ENCODE data around the gene BMPR1B. TPM values are rescaled to one million over a fixed set of nuclear protein-coding genes. Genes with fewer than 3 reads are reported as not detected.

BMPR1B gene
- total and polyA plus RNA-seq, 2 of the 4 experiments (the other 2 are of a cell fraction) = 0.24 to 0.90 TPM

DNA sequence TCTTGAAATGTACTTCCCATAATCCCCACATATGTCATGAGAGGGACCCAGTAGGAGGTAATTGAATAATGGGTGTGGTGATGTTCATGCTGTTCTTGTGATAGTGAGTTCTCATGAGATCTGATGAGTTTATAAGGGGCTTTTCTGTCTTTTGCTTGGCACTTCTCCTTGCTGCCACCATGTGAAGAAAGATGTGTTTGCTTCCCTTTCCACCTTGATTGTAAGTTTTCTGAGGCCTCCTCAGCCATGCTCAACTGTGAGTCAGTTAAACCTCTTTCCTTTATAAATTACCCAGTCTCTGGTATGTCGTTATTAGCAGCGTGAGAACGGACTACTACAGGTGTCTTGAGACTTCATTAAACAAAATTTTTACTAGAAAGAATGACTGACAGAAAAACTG is 323.2 kb downstream of the BMPR1B start:
- no TSS peak for BruUV-seq (replicated peaks)
- dilution Hi-C loops (cut with HindIII; ENCODE audit: low sequenced_read_pairs, unreplicated experiment) = no loop called here

More for the DNA sequence above, 323.2 kb downstream of the BMPR1B start:
- Histone ChIP-seq H4K8ac (ENCODE audit: low read depth in 2 of 2, low read length in 2 of 2) (no peak overlapping the region), H3K14ac (replicated peaks; ENCODE audit: low read depth, low read length) (no peak overlapping the region), H4K20me1 (ENCODE audit: insufficient read depth, low read length) (no peaks in the 10 kb centered on the region), H2BK5ac (ENCODE audit: low read depth, low read length, poor library complexity, severe bottlenecking) (no peak overlapping the region), H3K18ac (ENCODE audit: low read depth, low read length) (no peak overlapping the region), H3K4ac (ENCODE audit: low read depth, low read length) (no peak overlapping the region), H4K91ac (ENCODE audit: insufficient read depth, low read depth, low read length) (no peak overlapping the region), H2BK20ac (ENCODE audit: low read depth, low read length) (no peak overlapping the region), H3K9ac (ENCODE audit: low read depth, low read length) (no peak overlapping the region), H3K79me1 (ENCODE audit: low read depth in 1 of 2, low read length in 2 of 2) (no peaks in the 10 kb centered on the region), H3K23ac (ENCODE audit: low read depth, low read length) (no peak overlapping the region), H3K4me3 (ENCODE audit: insufficient read depth, low read depth, low read length) (no peak overlapping the region), H2AK9ac (replicated peaks; ENCODE audit: low read depth, low read length, poor library complexity) (no peak overlapping the region), H2AFZ (replicated peaks; ENCODE audit: low read length, poor library complexity) (no peak overlapping the region), H3K27me3 (ENCODE audit: control insufficient read depth, insufficient read depth, low read length) (no peaks in the 10 kb centered on the region), H3K27ac (ENCODE audit: insufficient read depth, low read length) (no peak overlapping the region), H4K5ac (ENCODE audit: low read depth, low read length) (no peak overlapping the region), H3K4me1 (ENCODE audit: control insufficient read depth, insufficient read depth, low read length) (no peaks in the 10 kb centered on the region), H3K36me3 (ENCODE audit: control insufficient read depth, insufficient read depth, low read length) (no peaks in the 10 kb centered on the region), H2AK5ac (ENCODE audit: low read depth, low read length) (no peak overlapping the region), H3K4me2 (ENCODE audit: low read depth, low read length) (no peak overlapping the region), H2BK120ac (ENCODE audit: low read depth, low read length) (no peak overlapping the region), H3K9me3 (ENCODE audit: control insufficient read depth, insufficient read depth, low read length) (no peaks in the 10 kb centered on the region), H3K9me1 (ENCODE audit: insufficient read depth, low read length) (no peaks in the 10 kb centered on the region), H2BK15ac (ENCODE audit: low read depth, low read length) (no peak overlapping the region), H3K56ac (ENCODE audit: extremely low read depth, insufficient read depth, low read length) (no peak overlapping the region)
- DNase-seq = no peak
- CTCF ChIA-PET = no interaction called here
- intact Hi-C loops (cut with micrococcal nuclease) (no loop called here), in situ Hi-C loops (cut with MboI; ENCODE audit: low sequenced_read_pairs) (no loop called here)
- TF ChIP-seq MAZ (IDR thresholded peaks at IDR 0.05; ENCODE audit: borderline replicate concordance, low read depth, low read length) (no peak), CHD1 (IDR thresholded peaks at IDR 0.05; ENCODE audit: low read depth, low read length) (no peak), MAFK (IDR thresholded peaks at IDR 0.05; ENCODE audit: low read depth, low read length) (no peak), RCOR1 (IDR thresholded peaks at IDR 0.05; ENCODE audit: insufficient replicate concordance, low read length) (no peak), NFE2L2 (IDR thresholded peaks at IDR 0.05; ENCODE audit: low read depth, low read length) (no peak), POLR2A (IDR thresholded peaks at IDR 0.05; ENCODE audit: low read depth, low read length) (no peak)
- TF ChIP-seq, protein P1, sequence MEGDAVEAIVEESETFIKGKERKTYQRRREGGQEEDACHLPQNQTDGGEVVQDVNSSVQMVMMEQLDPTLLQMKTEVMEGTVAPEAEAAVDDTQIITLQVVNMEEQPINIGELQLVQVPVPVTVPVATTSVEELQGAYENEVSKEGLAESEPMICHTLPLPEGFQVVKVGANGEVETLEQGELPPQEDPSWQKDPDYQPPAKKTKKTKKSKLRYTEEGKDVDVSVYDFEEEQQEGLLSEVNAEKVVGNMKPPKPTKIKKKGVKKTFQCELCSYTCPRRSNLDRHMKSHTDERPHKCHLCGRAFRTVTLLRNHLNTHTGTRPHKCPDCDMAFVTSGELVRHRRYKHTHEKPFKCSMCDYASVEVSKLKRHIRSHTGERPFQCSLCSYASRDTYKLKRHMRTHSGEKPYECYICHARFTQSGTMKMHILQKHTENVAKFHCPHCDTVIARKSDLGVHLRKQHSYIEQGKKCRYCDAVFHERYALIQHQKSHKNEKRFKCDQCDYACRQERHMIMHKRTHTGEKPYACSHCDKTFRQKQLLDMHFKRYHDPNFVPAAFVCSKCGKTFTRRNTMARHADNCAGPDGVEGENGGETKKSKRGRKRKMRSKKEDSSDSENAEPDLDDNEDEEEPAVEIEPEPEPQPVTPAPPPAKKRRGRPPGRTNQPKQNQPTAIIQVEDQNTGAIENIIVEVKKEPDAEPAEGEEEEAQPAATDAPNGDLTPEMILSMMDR (conservative IDR thresholded peaks at IDR 0.05; ENCODE audit: low read depth, low read length) = no peak
- TF ChIP-seq, protein P2, sequence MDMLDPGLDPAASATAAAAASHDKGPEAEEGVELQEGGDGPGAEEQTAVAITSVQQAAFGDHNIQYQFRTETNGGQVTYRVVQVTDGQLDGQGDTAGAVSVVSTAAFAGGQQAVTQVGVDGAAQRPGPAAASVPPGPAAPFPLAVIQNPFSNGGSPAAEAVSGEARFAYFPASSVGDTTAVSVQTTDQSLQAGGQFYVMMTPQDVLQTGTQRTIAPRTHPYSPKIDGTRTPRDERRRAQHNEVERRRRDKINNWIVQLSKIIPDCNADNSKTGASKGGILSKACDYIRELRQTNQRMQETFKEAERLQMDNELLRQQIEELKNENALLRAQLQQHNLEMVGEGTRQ (IDR thresholded peaks at IDR 0.05; ENCODE audit: low read depth, low read length) = no peak
- POLR2A ChIA-PET (ENCODE audit: unreplicated experiment) = no interaction called here
- no CpG with 5 or more reads among the region's 3 CpGs for WGBS, 2 experiments (ENCODE audit: extremely low coverage in 2 of 2, insufficient read length in 1 of 2)
- no peak for ATAC-seq (ENCODE audit: low read depth)

All from IMR-90 (cell line).